DMS114 treated with DMSO at 0.1 percent for 48 hours (cell line): ENCODE data around the gene NMNAT2.

ENCODE experiments used
- DNase-seq: peaks from one replicate; lab custom pipeline; 2025; ENCODE audit not compliant: unreplicated experiment; lab: John Stamatoyannopoulos, UW

The NMNAT2 gene

DNA sequence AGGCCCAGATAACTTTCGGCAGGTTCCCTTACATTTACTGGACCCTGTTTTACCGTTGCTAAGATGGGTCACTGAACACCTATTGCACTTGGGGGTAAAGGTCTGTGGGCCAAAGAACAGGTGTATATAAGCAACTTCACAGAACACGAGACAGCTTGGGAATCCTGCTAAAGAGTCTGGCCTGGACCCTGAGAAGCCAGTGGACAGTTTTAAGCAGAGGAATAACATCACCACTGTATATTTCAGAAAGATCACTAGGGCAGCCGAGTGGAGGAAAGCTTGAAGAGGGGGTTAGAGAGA lies 177.7 kb downstream of the NMNAT2 start:
- no peak for DNase-seq

DNA sequence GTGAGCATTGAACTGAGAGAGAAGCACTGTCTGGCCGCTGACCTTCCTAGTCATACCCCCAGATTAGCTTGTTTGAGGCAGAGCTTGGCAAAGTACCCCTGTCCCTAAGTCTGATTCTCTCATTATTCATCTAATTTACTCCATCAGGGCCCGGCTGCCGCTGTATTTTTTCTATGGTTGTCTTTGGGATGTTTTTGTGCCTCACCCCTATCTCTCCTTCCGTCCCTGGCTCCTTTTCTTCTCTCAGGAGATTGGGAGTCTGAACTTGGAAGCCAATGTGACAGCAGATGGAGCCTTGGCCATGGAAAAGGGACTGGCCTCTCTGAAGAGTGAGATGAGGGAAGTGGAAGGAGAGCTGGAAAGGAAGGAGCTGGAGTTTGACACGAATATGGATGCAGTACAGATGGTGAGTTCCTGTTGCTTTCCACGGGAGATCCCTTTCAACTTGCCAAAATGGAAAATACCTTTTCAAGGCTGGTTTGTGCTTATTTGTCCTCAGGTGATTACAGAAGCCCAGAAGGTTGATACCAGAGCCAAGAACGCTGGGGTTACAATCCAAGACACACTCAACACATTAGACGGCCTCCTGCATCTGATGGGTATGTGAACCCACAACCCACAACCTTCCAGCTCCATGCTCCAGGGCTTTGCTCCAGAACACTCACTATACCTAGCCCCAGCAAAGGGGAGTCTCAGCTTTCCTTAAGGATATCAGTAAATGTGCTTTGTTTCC lies 178.2 kb downstream of the NMNAT2 start:
- no peak for DNase-seq

DNA sequence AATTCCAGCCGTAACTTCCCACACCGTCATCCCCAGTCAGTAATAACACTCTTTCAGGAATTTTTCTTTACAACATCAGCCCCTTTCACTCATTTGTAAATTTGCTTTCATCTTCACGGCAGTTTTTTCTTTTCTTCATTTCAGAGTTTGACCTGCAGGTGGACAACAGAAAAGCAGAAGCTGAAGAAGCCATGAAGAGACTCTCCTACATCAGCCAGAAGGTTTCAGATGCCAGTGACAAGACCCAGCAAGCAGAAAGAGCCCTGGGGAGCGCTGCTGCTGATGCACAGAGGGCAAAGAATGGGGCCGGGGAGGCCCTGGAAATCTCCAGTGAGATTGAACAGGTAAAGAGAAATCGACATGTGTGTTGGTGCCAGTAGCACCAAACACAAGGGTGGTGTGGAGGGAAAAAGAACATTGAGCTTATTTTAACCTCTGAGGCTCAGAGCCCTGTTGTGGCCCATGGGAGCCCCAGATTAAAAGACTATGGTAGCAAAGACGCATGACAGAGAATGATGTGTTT lies 178.9 kb downstream of the NMNAT2 start:
- DNase-seq: no peak

DNA sequence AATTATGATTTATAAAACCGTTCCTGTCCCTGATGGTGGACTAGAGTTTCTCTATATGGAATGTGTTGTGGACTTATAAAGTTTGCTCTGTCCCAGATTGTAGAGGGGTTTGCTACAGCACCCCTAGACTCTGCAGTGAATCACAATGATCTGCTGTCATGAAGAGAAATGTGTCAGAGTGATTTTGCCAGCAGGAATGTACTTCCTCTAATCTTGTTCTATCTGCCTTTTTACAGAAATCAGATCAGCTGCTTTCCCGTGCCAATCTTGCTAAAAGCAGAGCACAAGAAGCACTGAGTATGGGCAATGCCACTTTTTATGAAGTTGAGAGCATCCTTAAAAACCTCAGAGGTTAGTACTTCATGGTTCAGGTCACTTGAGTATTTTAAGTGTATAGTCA lies 180.1 kb downstream of the NMNAT2 start:
- no peak for DNase-seq

DNA sequence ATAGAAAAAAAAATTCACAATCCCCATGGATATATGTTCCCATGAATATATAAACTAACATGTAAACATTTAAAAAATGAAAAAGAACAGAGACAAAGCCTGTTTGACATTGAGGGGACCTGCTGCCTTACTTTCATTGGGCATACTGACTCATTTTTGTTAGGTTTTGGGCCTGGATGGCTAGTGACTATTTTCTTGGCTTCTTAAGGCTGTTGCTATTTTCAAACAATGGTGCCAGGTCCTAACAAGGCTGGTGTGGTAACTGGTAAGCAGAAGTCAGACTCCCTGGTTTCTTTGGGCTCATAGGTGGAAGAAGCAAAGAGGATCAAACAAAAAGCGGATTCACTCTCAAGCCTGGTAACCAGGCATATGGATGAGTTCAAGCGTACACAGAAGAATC lies 181.1 kb downstream of the NMNAT2 start:
- DNase-seq: no peak

DNA sequence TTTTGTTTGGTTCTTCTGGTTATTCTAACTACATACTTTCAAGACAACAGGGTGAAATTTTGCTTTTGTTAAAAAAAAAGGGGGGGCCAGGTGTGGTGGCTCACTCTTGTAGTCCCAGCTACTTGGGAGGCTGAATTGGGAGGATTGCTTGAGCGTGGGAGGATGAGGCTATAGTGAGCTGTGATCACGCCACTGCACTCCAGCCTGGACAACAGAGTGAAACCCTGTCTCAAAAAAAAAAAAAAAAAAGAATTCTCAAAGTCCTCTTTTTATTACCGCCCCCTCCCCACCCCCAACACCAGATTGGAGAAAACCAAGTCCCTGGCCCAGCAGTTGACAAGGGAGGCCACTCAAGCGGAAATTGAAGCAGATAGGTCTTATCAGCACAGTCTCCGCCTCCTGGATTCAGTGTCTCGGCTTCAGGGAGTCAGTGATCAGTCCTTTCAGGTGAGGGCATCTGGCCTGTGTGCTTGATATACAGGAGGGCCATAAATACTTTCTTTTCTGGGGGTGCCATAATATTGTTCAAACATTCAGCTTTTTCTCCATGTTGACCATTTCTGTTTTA lies 181.9 kb downstream of the NMNAT2 start:
- DNase-seq: no peak

DNA sequence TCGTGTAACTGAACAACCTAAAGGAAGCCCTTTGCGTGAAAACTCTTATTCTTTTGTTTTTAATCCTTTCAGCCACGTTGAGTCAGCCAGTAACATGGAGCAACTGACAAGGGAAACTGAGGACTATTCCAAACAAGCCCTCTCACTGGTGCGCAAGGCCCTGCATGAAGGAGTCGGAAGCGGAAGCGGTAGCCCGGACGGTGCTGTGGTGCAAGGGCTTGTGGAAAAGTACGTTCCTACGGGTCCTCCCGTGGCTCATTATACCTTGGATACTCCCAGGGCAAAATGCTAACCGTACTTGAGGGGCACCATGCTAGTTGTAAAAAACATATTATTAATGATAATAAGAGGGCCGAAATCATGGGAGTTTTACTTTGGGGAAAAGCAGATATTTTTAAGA lies 182.7 kb downstream of the NMNAT2 start:
- no peak for DNase-seq

DNA sequence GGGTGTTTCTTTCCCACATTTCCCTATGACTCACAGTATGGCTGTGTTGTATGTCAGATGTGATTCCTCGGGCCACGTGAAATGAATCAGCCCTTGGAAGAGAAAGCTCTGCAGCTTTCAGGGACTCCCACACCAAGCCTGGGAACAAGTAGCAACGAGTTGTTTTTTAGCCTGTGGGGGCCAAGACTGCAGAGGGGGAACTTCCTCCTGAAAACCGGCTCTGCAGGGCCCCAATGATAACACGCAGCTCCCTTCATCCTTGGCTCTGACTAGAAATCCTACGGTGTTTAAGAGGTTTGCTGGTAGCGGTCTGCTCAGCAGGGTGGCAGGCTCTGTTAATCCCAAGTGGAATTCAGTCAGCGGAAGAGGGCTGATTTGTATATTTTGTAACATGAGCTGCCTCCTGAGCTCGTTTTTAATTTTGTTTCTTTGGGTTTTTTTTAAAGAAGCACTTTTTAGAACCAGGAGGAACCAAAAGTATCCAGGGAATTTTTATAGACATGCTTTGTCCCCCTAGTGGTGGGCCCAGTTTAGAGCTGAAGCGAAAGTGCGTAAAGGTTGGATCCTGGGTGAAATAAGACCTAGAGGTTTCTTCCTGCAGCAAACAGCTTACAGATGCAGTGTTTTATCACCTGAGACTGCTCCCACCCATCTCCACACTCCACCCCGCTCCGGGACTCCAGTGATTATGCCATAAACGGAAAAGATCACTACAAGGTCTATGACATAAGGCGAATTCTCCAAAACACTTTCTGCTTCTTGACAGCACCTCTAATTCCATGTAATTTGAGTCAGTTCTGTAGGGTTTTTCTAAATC lies 183.3 kb downstream of the NMNAT2 start:
- no peak for DNase-seq

DNA sequence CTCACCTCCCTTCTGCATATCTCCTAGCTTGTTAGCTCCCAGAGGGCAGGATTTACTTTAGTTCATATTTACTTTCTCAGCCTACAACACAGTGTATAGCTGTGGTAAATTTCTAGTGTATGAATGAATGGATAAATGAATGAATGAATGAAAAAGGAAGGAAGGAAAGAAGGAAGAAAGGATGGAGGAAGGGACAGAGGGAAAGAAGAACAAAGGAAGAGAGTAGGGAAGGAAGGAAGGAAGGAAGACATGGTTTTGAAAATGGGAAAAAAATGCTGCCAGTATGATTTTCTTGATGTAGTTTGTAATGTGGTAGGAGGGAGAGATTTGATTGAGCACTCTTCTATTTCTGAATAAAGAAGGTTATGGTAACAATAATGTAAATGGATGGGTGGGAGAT lies 185.1 kb downstream of the NMNAT2 start:
- DNase-seq: no peak

DNA sequence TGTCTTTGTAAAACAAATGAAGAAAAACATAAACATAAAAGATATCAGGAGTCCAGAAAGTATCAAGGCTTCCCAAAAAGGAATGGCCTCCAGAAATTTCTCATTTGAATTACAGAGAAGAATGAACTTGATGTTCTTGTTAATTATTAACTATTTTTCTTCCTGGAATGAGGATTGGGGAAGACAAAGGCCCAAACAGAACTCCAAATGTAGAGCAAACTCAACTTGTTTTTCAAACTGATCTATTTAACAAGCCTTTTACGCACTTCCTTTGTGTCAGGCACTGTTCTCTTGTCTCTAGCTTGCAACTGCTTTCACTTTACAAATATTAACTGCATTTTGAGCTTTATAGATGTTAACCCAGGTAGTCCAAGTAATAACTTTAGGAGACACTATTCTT lies 186.6 kb downstream of the NMNAT2 start:
- no peak for DNase-seq

DNA sequence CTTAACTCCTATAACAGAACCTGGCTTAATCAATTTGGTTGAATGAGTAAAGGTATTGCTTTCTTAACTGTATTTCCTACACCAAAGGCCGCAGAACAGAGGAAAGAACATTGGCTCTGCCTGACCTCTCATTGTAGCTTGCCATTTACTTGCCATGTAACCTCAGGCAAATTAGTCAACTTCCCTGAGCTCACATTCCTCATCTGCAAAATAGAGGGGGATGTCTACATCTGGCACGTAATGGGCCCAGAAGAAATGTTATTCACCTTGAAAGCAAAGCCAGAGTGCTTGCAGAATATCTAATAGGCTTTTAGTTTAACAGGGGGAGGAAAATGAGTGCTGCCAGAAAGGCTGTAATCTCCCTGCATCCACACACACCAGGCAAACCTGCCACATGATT lies 187.8 kb downstream of the NMNAT2 start:
- DNase-seq: no peak

DNA sequence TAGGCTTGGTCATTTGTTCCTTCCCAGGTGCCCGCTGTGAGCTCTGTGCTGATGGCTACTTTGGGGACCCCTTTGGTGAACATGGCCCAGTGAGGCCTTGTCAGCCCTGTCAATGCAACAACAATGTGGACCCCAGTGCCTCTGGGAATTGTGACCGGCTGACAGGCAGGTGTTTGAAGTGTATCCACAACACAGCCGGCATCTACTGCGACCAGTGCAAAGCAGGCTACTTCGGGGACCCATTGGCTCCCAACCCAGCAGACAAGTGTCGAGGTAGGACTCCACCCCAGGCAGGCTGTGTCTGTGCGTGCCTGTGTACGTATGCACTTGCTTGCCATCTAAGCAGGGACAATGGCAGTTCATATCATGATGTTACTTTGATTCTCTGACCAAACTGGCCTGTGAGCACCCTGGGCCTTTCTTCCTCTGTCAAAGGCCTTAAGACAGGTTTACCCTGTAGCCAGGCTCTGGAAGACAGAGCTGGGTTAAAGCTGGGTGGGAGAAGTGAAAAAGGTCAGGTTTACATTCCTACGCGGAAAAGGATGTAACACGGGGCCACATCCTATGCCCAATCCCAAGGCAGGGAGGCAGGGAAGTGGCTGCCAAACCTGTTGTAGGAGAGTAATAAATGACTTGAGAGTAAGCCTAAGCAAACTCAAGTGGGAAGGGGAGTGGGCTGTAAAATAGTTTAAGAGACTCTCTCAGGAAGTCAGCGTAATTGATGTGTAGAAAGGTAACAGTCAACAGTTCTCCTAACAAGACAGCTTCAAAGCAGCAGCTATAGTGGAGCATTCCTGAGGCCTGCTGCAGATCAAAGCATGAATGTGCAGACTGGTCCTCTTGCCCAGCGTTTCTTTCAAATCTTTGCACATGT lies 189.6 kb downstream of the NMNAT2 start:
- no peak for DNase-seq

DNA sequence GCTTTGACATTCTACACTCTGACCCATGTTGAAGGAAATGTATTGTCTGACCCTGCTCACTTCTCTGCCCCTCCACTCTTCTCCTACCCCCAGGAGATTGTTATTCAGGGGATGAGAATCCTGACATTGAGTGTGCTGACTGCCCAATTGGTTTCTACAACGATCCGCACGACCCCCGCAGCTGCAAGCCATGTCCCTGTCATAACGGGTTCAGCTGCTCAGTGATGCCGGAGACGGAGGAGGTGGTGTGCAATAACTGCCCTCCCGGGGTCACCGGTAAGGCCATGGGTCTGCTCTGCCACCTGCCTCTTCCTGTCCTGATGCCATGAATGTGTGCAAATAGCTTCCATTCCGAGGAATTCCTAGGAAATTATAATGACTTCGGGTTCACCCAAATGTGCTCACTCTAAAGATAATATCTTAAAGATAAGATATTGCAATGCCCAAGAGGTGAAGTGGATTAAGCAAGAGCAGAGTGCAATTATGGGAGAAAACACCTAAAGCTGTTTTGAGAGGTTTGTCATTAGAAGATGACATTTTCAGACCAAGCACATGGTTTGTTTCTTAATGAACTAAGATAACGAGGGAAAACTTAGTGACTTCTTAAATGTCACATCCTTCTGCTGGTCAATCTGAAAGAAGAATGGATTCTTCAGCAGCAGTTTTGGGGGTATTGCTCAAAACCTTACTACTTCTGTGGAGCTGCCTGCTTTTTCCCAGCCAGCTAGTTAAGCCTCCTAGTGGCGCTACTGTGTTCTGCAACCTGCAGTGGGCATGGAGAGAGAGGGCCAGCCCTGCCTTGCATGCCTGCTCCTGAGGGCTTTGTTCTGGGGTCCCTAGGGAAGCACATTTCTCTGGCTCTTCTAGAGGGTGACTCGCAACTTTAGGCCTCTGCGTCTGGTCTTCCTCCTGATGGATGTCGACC lies 190.5 kb downstream of the NMNAT2 start:
- peak; percentile 17 for DNase-seq

DNA sequence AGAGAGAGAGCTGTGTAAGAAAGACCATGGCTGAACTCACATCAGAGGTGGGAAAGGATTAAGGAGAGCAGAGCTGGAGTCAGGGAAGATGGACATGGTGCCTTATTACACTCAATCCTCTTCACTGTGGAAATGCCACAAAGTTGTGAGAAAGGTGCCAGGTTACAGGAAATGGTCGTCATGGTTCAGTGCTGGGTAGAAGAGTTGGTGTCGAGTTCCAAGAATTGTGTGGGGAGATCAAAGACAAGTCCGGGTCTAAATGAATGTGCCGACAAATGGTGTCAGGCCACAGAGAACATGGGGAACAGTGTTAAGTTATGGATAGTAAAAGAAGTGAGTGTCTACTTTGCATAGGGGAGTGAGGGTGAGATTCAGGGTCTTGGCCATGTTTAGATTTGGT lies 191.2 kb downstream of the NMNAT2 start:
- DNase-seq: no peak

DNA sequence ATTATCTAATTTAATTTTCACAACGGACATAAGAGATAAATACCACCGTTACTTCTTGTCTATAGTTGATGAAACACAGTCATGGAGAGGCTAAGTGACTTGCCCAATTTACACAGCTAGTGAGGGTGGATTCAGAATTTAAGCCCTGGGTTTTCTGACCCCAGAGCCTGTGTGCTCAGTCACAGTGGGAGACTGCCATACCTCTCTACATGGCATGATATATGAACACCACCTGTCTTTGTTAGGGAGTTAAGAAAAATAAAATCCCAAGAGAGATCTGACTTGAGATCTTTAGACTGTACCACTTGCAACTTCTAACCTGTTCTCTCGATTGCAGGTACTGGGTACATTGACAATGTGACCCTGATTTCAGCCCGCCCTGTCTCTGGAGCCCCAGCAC lies 191.8 kb downstream of the NMNAT2 start:
- DNase-seq: no peak

DNA sequence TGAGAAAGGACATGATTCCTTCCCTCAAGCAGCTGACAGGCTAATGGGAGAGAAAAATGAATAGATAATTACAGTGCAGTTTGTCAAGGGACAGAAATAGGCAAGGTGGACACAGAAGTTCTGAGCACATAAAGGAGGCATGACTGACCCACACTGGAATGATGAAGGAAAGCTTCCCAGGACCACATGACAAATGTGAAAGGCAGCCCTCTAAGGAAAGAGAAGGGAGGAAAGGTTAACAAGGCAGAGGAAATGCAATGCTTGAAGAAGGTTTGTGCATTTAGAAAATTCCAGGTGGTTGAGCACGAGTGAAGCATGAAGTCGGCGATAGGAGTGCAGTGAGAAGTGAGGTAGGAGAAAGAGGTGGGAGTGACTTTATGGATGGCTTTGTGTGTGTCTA lies 194.7 kb downstream of the NMNAT2 start:
- DNase-seq: no peak

DNA sequence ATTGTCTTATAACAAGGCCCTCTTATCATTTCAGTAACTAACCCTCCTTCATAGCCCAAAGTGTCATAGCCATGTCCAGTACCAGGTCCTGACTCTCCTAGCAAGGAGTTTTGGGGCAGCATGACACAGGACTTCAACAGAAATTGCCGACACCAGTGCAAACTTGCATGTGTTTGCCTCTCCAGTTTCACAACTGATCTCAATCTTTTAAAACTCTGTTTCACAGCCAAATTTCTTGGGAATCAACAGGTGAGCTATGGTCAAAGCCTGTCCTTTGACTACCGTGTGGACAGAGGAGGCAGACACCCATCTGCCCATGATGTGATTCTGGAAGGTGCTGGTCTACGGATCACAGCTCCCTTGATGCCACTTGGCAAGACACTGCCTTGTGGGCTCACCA lies 195.3 kb downstream of the NMNAT2 start:
- no peak for DNase-seq

DNA sequence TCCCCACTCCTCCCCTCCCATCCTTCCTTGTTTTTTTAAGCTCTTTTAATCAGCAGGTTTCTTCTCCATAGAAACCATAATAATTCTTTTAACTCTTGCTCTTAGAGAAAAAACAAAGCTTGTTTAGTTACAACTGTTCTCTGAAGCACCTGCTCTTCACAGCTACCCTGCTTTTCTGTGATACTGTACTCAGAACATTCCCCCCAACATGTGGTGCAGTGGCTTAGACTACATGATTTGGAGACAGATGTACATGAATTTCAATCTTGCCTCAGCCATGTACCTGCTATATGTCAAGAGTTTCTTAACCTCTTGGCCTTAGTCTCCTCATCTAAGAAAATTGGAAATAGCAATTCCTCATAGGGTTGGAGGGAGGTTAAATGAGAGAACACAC lies 198.6 kb downstream of the NMNAT2 start:
- DNase-seq: no peak

DNA sequence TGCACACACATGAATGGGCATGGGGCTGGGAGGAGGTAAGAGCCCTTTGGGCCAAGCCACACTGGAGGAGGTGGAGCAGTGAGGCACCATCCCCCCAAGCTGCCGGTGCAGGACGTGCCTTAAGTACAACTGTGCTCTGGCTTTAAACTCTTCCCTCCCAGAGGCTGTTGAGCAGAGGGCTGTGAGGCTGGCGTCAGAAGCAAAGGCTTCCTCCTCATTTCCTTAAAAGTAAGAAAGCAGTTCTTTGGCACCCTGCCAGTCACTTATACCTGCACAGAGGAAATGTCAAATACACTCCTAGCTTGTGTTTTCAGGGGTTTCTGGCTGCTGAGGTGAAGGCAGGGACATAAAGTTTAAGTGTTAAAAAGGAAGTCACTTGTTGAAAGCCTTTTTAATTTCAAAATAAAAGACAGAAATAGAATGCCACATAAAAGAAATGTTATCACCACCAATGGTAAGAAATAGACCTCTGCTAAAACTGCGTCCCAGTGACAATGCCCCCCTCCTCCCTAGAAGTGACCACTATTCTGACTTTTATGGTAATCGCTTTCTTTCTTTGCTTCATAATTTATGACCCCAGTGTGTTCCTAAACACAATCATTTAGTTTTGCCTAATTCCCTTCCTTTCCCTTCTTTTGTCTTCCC lies 199.1 kb downstream of the NMNAT2 start:
- DNase-seq: no peak
